LNCaP clone FGC (cell line): ENCODE results near the gene PUM1.

ENCODE experiments used
- DNase-seq: peaks from one replicate; pipeline ENCODE4 v3.0.0-alpha.2; 2011; ENCODE audit warnings: low read depth
- H3K4me3 ChIP-seq: 2 replicates; pipeline ENCODE4 v1.5.1; 2011; ENCODE audit warnings: mild to moderate bottlenecking, low read depth, low read length, control low read depth
- CTCF ChIP-seq: IDR thresholded peaks from 2 replicates; pipeline ENCODE4 v1.5.1; 2012; ENCODE audit warnings: mild to moderate bottlenecking; ENCODE audit not compliant: control insufficient read depth, insufficient read depth; ENCODE audit errors: extremely low read depth

Gene PUM1

GRCh38 chr1:30965924-30966599 is 99.5 kb downstream of the PUM1 start:
- TF ChIP-seq CTCF: no peak
- no peak for DNase-seq
- H3K4me3 ChIP-seq: no peak overlapping the region

- no peak for DNase-seq
- TF ChIP-seq CTCF: no peak
- H3K4me3 ChIP-seq: no peak overlapping the region
Measured at GRCh38 chr1:30964706-30965105, 100.8 kb downstream of the PUM1 start.

- no peak for TF ChIP-seq CTCF
- DNase-seq: no peak
- no peak overlapping the region for H3K4me3 ChIP-seq
Measured at GRCh38 chr1:30962609-30963508, 102.7 kb downstream of the PUM1 start.

- no peak for DNase-seq
- no peak overlapping the region for H3K4me3 ChIP-seq
- no peak for TF ChIP-seq CTCF
Measured at GRCh38 chr1:30957560-30958222, 107.8 kb downstream of the PUM1 start.

GRCh38 chr1:30955448-30956015 is 110.0 kb downstream of the PUM1 start:
- no peak for TF ChIP-seq CTCF
- no peak for DNase-seq
- no peak overlapping the region for H3K4me3 ChIP-seq

DNA sequence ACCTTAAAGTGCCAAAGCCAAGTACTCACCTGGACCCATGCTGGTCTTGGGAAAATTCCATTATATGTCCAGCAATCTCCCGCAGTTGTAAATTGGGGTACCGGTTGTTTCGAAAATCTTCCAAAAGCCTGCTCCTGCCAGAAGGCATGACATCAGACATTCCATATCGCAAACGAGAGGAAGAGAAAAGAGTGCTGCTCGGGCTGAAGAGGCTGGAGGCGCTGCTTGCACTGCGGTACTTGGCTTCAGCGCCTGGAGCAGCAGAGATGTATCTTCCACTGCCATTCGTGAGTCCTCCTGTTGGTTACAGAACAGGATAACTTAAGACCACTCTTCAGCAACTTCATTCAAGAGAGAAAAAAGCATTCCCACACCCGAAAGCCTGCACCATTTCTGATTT is 111.8 kb downstream of the PUM1 start:
- H3K4me3 ChIP-seq: no peak overlapping the region
- no peak for TF ChIP-seq CTCF
- DNase-seq: no peak
